Stimulated activated CD8-positive, alpha-beta memory T cell treated with anti-CD3 and anti-CD28 coated beads, Interleukin-15, amount 100 ng/mL, for 1 hour (primary cell): ENCODE measurements around the gene BTBD16.

Experiments used
- DNase-seq: peaks from one replicate; pipeline ENCODE4 v3.0.0-alpha.2; 2020; ENCODE audit warnings: low read depth

The BTBD16 gene

GRCh38 chr10:122271076-122271475 lies at the start of gene BTBD16:
TSS of gene BTBD16 (plus strand) at chr10:122271296. CDS start at chr10:122275082, 3,786 bp downstream.
- no peak for DNase-seq

- DNase-seq = no peak
These were observed 49.1 kb upstream of the BTBD16 start for GRCh38 chr10:122221958-122222357.

GRCh38 chr10:122222638-122223037 lies 48.5 kb upstream of the BTBD16 start:
- DNase-seq = no peak

GRCh38 chr10:122224159-122224558 lies 46.9 kb upstream of the BTBD16 start:
- DNase-seq = no peak

- DNase-seq = no peak
These were observed 45.8 kb upstream of the BTBD16 start for GRCh38 chr10:122225330-122225729.

GRCh38 chr10:122227754-122228153 lies 43.3 kb upstream of the BTBD16 start:
- no peak for DNase-seq

GRCh38 chr10:122229666-122230065 lies 41.4 kb upstream of the BTBD16 start:
- DNase-seq = no peak

GRCh38 chr10:122230222-122230621 lies 40.9 kb upstream of the BTBD16 start:
- DNase-seq = no peak

- no peak for DNase-seq
These were observed 38.3 kb upstream of the BTBD16 start for GRCh38 chr10:122232769-122233168.

GRCh38 chr10:122233857-122234348 lies 37.2 kb upstream of the BTBD16 start:
- DNase-seq = no peak

GRCh38 chr10:122234416-122234815 lies 36.7 kb upstream of the BTBD16 start:
- DNase-seq = no peak

- DNase-seq = no peak
These were observed 34.3 kb upstream of the BTBD16 start for GRCh38 chr10:122236690-122237306.

GRCh38 chr10:122237331-122237990 lies 33.6 kb upstream of the BTBD16 start:
- DNase-seq = no peak

- no peak for DNase-seq
These were observed 31.4 kb upstream of the BTBD16 start for GRCh38 chr10:122239578-122240257.

GRCh38 chr10:122240401-122240800 lies 30.7 kb upstream of the BTBD16 start:
- DNase-seq = no peak

GRCh38 chr10:122241836-122242235 lies 29.3 kb upstream of the BTBD16 start:
- no peak for DNase-seq

- DNase-seq = no peak
These were observed 27.5 kb upstream of the BTBD16 start for GRCh38 chr10:122243550-122243949.

GRCh38 chr10:122244001-122244975 lies 26.8 kb upstream of the BTBD16 start:
- no peak for DNase-seq

- DNase-seq = no peak
These were observed 26.0 kb upstream of the BTBD16 start for GRCh38 chr10:122245136-122245535.

- DNase-seq = no peak
These were observed 25.2 kb upstream of the BTBD16 start for GRCh38 chr10:122245897-122246296.

- DNase-seq = no peak
These were observed 24.1 kb upstream of the BTBD16 start for GRCh38 chr10:122246830-122247520.
